Tibial nerve (tissue), 4 donors: ENCODE results near the gene KCTD4.

Source experiments
- EP300 ChIP-seq, 2 donors: sonication (generic); formaldehyde crosslinking; IDR thresholded peaks; one replicate each; pipeline ENCODE4 v1.6.1; 2017; ENCODE audit warnings: antibody characterized with exemption in 2 of 2, mild to moderate bottlenecking in 1 of 2
- POLR2A ChIP-seq, 2 donors: fragments of 450-650 bp; IDR thresholded peaks; one replicate each; pipeline ENCODE4 v1.6.1; 2017; ENCODE audit warnings: antibody characterized with exemption in 2 of 2, mild to moderate bottlenecking in 2 of 2, moderate library complexity in 2 of 2
- TF ChIP-seq, protein P1 (sequence below), 5 experiments: fragments of 200-600 bp in 3 of 5; fragments of 450-650 bp in 2 of 5; sonication (generic) in 3 of 5; IDR thresholded peaks; one replicate each; pipeline ENCODE4 v1.5.1; 2016 to 2019; ENCODE audit warnings: antibody characterized with exemption in 5 of 5, mild to moderate bottlenecking in 3 of 5, moderate library complexity in 2 of 5

DNA sequence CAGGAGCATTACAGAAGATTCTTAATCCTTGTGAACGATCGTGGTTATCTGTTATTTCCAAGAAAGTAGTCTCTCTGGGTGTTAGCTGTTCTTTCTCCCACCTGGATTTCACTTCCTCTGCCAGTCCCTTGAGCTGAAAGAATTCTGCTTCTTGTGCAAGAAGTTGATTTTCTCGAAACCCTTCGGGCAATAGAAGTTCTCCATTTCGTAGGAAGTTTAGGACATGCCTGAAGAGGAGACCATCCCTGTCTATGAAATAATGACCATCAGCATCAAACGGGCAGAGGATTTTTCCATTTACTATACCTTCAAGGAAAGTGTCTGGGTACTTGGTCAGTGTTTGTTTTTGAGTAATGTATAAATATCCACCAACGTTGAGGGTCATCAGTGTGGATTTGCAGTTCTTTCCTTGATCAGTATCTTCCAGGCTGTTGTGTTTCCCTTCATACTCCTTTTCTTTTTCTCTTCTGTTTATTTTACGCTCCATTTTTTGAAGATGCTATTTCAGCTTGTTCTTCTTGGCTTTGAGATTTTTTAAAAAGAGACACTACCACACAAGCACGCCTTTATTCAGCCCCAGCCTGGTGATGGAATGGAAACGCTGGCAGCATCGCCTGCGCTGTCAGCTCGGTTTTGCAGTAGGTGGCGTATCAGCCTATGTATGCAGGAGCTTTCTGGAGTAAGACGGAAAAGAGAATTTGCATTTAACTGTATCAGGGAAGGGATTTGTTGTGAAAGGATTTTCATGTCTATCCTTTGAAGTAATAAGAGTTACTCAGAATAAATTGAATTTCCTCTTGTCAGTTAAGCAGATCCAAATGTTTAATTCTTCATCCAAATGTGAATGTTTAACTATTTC is 6.5 kb downstream of the KCTD4 start:
- TF ChIP-seq, protein P1, sequence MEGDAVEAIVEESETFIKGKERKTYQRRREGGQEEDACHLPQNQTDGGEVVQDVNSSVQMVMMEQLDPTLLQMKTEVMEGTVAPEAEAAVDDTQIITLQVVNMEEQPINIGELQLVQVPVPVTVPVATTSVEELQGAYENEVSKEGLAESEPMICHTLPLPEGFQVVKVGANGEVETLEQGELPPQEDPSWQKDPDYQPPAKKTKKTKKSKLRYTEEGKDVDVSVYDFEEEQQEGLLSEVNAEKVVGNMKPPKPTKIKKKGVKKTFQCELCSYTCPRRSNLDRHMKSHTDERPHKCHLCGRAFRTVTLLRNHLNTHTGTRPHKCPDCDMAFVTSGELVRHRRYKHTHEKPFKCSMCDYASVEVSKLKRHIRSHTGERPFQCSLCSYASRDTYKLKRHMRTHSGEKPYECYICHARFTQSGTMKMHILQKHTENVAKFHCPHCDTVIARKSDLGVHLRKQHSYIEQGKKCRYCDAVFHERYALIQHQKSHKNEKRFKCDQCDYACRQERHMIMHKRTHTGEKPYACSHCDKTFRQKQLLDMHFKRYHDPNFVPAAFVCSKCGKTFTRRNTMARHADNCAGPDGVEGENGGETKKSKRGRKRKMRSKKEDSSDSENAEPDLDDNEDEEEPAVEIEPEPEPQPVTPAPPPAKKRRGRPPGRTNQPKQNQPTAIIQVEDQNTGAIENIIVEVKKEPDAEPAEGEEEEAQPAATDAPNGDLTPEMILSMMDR (IDR thresholded peaks at IDR 0.05): peak; percentile 26 to 63 (median 52)
- TF ChIP-seq POLR2A (IDR thresholded peaks at IDR 0.05) (no peak), EP300 (IDR thresholded peaks at IDR 0.05) (peak in 1 of 2 donors; percentile 67)
